ENCODE measurements around the gene HOXA5.

Gene HOXA5

DNA sequence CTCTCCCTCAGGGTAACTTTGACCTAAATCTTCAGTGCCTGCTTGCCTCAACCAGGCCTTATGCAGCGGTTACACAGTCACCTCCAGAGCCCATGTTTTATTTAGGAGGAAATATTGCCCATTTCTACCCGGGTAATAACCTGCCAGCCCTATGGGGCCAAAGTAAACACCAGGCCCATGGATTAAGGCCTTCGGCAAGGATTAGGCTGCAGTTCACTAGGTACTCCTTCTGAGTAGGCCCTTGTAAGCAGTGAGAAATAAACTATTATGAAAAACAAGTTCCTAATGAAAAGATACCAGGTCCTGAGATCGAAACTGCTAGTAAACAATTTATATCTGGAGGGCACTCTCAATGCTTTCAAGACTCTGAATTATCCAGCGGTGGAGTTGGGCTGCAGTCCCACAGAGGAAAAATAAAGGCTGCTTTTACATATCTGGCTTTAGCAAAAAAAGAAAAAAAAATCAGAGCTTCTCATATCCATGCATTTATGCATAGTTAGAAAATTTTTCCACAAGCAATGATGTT lies 34.4 kb upstream of the HOXA5 start:
- H3K27ac ChIP-seq (ENCODE audit: poor library complexity, severe bottlenecking): peak overlapping the region; percentile 93
- H3K4me3 ChIP-seq (ENCODE audit: severe bottlenecking): peak overlapping the region; percentile 33
- H3K4me1 ChIP-seq (ENCODE audit: insufficient read depth, poor library complexity, severe bottlenecking): peaks cover 26% of the 10 kb centered on the region
- no peaks in the 10 kb centered on the region for H3K27me3 ChIP-seq (ENCODE audit: insufficient read depth, poor library complexity, severe bottlenecking)
- H3K36me3 ChIP-seq (ENCODE audit: low read depth): no peaks in the 10 kb centered on the region
- no peaks in the 10 kb centered on the region for H3K9me3 ChIP-seq (ENCODE audit: severe bottlenecking)
- ATAC-seq (ENCODE audit: low read depth) (no peak), DNase-seq (ENCODE audit: low spot score) (no peak)
- TF ChIP-seq, protein P1, sequence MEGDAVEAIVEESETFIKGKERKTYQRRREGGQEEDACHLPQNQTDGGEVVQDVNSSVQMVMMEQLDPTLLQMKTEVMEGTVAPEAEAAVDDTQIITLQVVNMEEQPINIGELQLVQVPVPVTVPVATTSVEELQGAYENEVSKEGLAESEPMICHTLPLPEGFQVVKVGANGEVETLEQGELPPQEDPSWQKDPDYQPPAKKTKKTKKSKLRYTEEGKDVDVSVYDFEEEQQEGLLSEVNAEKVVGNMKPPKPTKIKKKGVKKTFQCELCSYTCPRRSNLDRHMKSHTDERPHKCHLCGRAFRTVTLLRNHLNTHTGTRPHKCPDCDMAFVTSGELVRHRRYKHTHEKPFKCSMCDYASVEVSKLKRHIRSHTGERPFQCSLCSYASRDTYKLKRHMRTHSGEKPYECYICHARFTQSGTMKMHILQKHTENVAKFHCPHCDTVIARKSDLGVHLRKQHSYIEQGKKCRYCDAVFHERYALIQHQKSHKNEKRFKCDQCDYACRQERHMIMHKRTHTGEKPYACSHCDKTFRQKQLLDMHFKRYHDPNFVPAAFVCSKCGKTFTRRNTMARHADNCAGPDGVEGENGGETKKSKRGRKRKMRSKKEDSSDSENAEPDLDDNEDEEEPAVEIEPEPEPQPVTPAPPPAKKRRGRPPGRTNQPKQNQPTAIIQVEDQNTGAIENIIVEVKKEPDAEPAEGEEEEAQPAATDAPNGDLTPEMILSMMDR (IDR thresholded peaks at IDR 0.05; ENCODE audit: poor library complexity, severe bottlenecking): no peak

DNA sequence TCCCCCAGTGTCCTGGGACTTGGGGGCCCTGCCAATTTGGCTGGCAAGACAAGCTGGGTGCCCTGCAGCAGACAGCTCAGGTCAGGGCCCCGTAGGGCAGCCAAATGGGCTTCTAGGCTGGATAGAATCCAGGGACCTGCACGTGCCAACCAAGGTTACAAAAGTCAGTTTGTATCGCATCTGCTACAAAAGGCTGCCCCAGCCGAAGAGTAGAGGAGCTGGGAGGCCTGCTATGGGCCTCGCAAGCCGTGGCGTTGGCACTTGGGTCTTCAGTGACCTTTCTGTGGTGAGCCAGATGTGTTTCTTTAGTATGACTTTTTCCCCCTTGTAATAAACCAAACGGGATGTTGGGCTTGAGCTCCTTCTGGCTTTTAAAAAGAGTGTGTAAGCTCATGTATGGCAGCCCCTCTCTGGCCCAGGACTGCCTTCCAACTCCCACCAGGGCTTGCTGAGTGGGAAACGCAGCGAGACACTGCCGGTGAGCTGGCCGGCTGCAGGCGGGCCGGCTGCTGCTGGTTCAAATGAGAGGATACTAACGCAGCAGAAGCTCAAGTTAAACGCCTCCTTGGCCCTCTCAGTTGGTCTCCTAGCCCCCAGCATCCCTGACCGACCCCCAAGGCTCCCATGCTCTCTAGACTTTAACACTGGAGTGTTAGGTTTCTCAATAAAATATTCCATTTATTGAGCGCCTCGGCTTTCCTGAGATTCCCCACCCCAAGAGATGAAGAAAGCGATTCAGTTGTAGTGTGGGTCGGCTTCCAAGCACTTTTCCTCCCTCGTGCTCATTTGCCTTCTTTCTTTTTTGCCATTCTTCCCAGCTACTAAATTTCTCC lies 33.7 kb upstream of the HOXA5 start:
- DNase-seq (ENCODE audit: low spot score) (peak; percentile 56), ATAC-seq (ENCODE audit: low read depth) (no peak)
- peak overlapping the region; percentile 93 for H3K27ac ChIP-seq (ENCODE audit: poor library complexity, severe bottlenecking)
- peak overlapping the region; percentile 33 for H3K4me3 ChIP-seq (ENCODE audit: severe bottlenecking)
- H3K9me3 ChIP-seq (ENCODE audit: severe bottlenecking): no peaks in the 10 kb centered on the region
- H3K27me3 ChIP-seq (ENCODE audit: insufficient read depth, poor library complexity, severe bottlenecking): no peaks in the 10 kb centered on the region
- TF ChIP-seq, protein P1 (IDR thresholded peaks at IDR 0.05; ENCODE audit: poor library complexity, severe bottlenecking): no peak
- H3K36me3 ChIP-seq (ENCODE audit: low read depth): no peaks in the 10 kb centered on the region
- H3K4me1 ChIP-seq (ENCODE audit: insufficient read depth, poor library complexity, severe bottlenecking): peaks cover 26% of the 10 kb centered on the region

DNA sequence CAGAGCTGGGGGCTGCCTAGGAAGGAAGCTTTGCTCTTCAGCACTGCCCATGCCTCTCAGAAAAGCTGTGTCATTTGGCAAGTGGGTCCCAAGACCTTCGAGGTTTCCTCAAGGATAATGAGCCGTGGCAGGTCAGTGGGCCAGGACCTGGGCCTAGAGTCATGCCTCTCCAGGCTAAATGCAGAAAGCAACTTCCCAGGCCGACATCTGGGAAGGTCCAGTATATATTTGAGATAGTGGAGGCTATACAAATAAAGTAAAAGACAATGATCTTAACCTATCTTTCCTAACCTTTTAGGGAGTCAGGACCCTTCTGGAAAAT lies 33.0 kb upstream of the HOXA5 start:
- H3K4me3 ChIP-seq (ENCODE audit: severe bottlenecking): peak overlapping the region; percentile 14
- H3K27ac ChIP-seq (ENCODE audit: poor library complexity, severe bottlenecking): peak overlapping the region; percentile 93
- no peaks in the 10 kb centered on the region for H3K27me3 ChIP-seq (ENCODE audit: insufficient read depth, poor library complexity, severe bottlenecking)
- no peak for ATAC-seq (ENCODE audit: low read depth)
- no peaks in the 10 kb centered on the region for H3K36me3 ChIP-seq (ENCODE audit: low read depth)
- no peaks in the 10 kb centered on the region for H3K9me3 ChIP-seq (ENCODE audit: severe bottlenecking)
- TF ChIP-seq, protein P1 (IDR thresholded peaks at IDR 0.05; ENCODE audit: poor library complexity, severe bottlenecking): no peak
- H3K4me1 ChIP-seq (ENCODE audit: insufficient read depth, poor library complexity, severe bottlenecking): peaks cover 26% of the 10 kb centered on the region
- DNase-seq (ENCODE audit: low spot score): peak; percentile 60

DNA sequence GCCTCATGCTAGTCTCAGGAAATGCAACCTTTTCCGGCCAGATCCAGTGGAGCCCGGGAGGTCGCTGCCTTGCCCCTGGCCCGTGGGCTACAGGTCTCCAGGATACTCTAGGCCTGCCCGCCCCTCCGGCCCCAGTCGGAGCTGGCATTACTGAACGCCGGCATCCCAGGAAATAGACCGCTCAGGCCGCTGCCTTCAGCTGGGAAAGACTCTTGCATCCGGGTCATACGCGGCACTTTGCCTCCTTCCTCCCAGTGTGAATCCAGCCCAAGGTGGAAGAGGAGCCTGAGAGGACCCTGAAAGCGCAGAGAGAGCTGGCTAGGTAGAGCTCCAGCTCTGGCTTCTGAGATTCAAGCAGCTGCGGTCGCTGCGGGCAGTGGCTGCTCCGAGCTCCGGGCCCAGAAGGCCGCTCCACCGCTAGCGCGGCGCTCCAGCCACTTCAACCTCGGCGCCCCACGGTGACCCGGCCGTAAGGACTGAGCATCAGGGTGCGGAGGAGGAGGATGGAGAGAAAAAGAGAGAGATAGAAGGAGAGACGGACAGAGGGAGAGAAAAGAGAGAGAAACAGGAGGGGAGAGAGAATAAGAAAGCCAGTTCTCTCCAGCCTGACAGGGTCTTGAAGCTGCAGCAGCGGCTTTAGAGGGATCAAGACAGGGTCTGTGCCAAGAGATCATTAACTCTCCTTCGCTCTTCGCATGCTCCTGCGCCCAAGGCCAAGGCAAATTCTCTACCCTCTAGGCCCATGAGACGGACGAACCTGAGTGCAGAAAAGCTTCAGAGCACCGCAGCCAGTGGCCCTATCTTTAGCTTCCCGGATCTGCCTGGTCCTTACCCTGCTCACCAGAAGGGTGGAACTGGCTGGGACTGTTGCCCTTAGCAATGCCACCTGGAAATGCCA lies 32.4 kb upstream of the HOXA5 start:
- TF ChIP-seq, protein P1 (IDR thresholded peaks at IDR 0.05; ENCODE audit: poor library complexity, severe bottlenecking): no peak
- Histone ChIP-seq H3K27ac (ENCODE audit: poor library complexity, severe bottlenecking) (peak overlapping the region; percentile 93), H3K36me3 (ENCODE audit: low read depth) (peaks cover 1% of the 10 kb centered on the region; the same call in 1 of the 2 replicates), H3K27me3 (ENCODE audit: insufficient read depth, poor library complexity, severe bottlenecking) (no peaks in the 10 kb centered on the region), H3K9me3 (ENCODE audit: severe bottlenecking) (no peaks in the 10 kb centered on the region), H3K4me3 (ENCODE audit: severe bottlenecking) (peak overlapping the region; percentile 14), H3K4me1 (ENCODE audit: insufficient read depth, poor library complexity, severe bottlenecking) (peaks cover 26% of the 10 kb centered on the region)
- DNase-seq (ENCODE audit: low spot score) (peak; percentile 67), ATAC-seq (ENCODE audit: low read depth) (peak; percentile 2; the same call in 2 of the 3 replicates)
